ENCODE results near the gene DPP6. TPM values are rescaled to one million over a fixed set of nuclear protein-coding genes. Genes with fewer than 3 reads are reported as not detected.

The DPP6 gene
- total RNA-seq, 1 donor from 2014 or later = not detected

DNA sequence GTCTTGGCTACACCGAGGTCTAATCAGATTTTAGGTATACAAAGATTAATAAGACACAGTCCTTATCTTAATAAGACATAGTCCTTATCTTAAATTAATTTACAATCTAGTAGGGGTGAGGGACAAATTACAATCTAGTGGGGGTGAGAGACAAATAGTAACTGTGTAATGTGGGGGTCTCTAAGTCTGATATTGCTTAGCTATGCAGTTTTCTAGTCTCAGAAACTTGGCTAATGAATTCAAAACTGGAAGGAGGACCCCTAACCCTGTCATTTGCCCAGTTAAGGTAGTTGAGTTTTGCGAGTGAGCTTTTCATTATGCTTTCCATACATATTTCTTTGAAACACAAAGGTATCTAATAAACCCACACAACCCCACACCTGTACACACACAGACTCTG lies 136.1 kb downstream of the DPP6 start:
- Histone ChIP-seq H3K36me3 (no peaks in the 10 kb centered on the region), H3K4me3 (no peak overlapping the region), H3K9me3 (no peaks in the 10 kb centered on the region), H3K27ac (no peak overlapping the region), H3K27me3 (no peaks in the 10 kb centered on the region), H3K4me1 (no peaks in the 10 kb centered on the region)
- DNase-seq (ENCODE audit: low spot score in 2 of 2) = no peak
- intact Hi-C loops (cut with DNase I) = no loop called here
- TF ChIP-seq, protein P1, sequence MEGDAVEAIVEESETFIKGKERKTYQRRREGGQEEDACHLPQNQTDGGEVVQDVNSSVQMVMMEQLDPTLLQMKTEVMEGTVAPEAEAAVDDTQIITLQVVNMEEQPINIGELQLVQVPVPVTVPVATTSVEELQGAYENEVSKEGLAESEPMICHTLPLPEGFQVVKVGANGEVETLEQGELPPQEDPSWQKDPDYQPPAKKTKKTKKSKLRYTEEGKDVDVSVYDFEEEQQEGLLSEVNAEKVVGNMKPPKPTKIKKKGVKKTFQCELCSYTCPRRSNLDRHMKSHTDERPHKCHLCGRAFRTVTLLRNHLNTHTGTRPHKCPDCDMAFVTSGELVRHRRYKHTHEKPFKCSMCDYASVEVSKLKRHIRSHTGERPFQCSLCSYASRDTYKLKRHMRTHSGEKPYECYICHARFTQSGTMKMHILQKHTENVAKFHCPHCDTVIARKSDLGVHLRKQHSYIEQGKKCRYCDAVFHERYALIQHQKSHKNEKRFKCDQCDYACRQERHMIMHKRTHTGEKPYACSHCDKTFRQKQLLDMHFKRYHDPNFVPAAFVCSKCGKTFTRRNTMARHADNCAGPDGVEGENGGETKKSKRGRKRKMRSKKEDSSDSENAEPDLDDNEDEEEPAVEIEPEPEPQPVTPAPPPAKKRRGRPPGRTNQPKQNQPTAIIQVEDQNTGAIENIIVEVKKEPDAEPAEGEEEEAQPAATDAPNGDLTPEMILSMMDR (IDR thresholded peaks at IDR 0.05) = no peak

DNA sequence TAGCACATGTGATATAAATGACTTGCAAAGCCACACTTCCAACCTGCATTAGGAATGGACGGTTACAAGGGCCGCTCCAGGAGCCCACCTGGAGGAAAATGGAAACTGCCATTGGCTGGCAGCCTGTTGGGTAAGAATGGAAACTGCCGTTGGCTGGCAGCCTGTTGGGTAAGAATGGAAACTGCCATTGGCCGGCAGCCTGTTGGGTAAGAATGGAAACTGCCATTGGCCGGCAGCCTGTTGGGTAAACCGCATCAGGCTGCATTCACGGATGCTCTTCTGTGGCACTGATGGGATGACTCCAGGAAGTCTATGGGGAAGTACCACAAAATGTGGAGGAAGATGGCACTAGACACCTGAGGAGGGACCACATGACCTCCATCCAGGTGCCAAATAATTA lies 143.1 kb downstream of the DPP6 start:
- Histone ChIP-seq H3K9me3 (no peaks in the 10 kb centered on the region), H3K4me3 (no peak overlapping the region), H3K4me1 (no peaks in the 10 kb centered on the region), H3K27me3 (no peaks in the 10 kb centered on the region), H3K27ac (no peak overlapping the region), H3K36me3 (no peaks in the 10 kb centered on the region)
- no peak for DNase-seq (ENCODE audit: low spot score in 2 of 2)
- intact Hi-C loops (cut with DNase I) = no loop called here
- TF ChIP-seq, protein P1 (IDR thresholded peaks at IDR 0.05) = no peak

DNA sequence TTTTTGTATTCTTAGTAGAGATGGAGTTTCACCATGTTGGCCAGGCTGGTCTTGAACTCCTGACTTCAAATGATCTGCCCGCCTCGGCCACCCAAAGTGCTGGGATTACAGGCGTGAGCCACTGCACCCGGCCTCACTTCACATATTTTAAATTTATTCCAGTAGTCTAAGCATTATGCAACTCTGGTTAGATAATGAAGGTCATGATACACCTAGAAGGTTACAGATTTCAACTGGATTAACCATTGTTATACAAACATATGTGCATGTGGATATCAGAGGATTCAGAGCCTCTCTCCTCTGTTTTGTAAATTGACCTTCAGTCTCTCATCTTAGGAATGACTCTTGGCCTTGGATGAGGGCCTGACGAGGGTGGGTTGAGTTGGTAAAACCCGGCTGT lies 146.3 kb downstream of the DPP6 start:
- no peaks in the 10 kb centered on the region for H3K27me3 ChIP-seq
- no peak for DNase-seq (ENCODE audit: low spot score in 2 of 2)
- intact Hi-C loops (cut with DNase I) = no loop called here
- H3K4me3 ChIP-seq = no peak overlapping the region
- H3K27ac ChIP-seq = no peak overlapping the region
- TF ChIP-seq, protein P1 (IDR thresholded peaks at IDR 0.05) = no peak
- H3K9me3 ChIP-seq = no peaks in the 10 kb centered on the region
- no peaks in the 10 kb centered on the region for H3K36me3 ChIP-seq
- H3K4me1 ChIP-seq = no peaks in the 10 kb centered on the region

DNA sequence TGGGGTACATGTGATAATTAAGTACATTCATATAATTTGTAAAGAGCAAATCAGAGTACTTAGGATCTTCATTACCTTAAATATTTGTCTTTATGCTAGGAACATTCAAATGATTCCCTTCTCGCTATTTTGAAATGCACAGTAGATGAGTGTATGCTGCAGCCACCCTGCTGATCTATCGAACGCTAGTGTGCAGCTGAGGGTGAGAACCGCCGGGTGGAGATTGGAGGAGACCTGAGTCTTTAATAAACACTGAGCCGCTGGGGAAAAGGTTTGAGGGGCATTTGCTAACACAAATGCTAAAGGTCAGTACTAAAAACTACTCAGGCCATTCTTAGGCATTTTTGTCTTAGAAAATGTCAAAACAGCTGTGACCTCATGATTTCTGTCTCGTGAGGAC lies 148.0 kb downstream of the DPP6 start:
- TF ChIP-seq, protein P1 (IDR thresholded peaks at IDR 0.05) = no peak
- no peaks in the 10 kb centered on the region for H3K9me3 ChIP-seq
- intact Hi-C loops (cut with DNase I) = no loop called here
- no peak overlapping the region for H3K27ac ChIP-seq
- no peaks in the 10 kb centered on the region for H3K27me3 ChIP-seq
- no peak for DNase-seq (ENCODE audit: low spot score in 2 of 2)
- no peak overlapping the region for H3K4me3 ChIP-seq
- H3K4me1 ChIP-seq = no peaks in the 10 kb centered on the region
- H3K36me3 ChIP-seq = no peaks in the 10 kb centered on the region

DNA sequence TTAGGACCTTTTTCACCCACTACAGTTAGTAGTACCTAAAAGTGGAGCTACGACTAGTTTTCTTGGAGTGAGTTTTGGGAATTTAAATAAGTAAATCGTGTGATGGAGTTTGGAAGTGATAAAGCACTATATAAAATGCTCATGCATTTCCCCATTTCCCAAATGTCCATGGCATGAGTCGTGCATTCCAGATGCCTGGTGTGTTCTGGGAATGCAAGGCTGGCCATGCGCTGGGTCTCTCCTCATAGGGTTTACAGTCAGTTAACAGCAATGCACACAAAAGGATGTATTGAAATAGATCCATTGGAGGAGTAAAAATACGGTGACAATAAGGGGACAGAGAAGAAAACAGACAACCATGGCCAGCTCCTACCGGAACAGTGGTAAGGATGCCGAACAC lies 149.8 kb downstream of the DPP6 start:
- H3K4me3 ChIP-seq = no peak overlapping the region
- TF ChIP-seq, protein P1 (IDR thresholded peaks at IDR 0.05) = no peak
- no peak overlapping the region for H3K27ac ChIP-seq
- H3K27me3 ChIP-seq = no peaks in the 10 kb centered on the region
- no peak for DNase-seq (ENCODE audit: low spot score in 2 of 2)
- intact Hi-C loops (cut with DNase I) = no loop called here
- H3K36me3 ChIP-seq = no peaks in the 10 kb centered on the region
- H3K4me1 ChIP-seq = no peaks in the 10 kb centered on the region
- H3K9me3 ChIP-seq = no peaks in the 10 kb centered on the region

DNA sequence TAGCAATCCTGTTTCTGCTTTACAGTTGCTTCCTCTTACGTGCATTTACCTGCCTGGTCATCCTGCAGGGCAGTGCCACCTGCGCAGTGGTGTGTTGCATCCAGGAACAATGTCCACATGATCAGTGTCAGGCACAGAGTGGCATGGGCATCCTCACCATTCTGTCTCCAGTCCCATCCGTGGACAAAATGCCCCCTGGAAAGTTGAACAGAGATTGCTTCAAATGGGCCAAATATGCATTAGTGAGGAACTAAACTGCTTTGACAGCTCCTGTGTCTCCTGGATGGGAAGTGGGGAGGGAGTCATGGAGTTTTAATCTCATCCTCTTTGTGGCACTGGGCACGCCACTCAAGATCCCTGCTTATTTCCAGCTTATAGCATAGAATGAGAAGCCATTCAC lies 151.8 kb downstream of the DPP6 start:
- DNase-seq (ENCODE audit: low spot score in 2 of 2) = no peak
- Histone ChIP-seq H3K9me3 (no peaks in the 10 kb centered on the region), H3K4me3 (no peak overlapping the region), H3K36me3 (no peaks in the 10 kb centered on the region), H3K27ac (no peak overlapping the region), H3K27me3 (no peaks in the 10 kb centered on the region), H3K4me1 (no peaks in the 10 kb centered on the region)
- TF ChIP-seq, protein P1 (IDR thresholded peaks at IDR 0.05) = no peak
- intact Hi-C loops (cut with DNase I) = no loop called here
